H1 (cell line): ENCODE data around the gene PLEKHA5. TPM values are rescaled to one million over a fixed set of nuclear protein-coding genes. Genes with fewer than 3 reads are reported as not detected.

Experiments
- CTCF ChIA-PET: fragments of 300-600 bp; sonication (Branson Sonifier 250); formaldehyde crosslinking; loops from one replicate; lab custom pipeline; 2021; ENCODE audit not compliant: partially characterized antibody; lab: Charles Lee
- POLR2A ChIA-PET: fragments of 300-600 bp; sonication (Branson Sonifier 250); formaldehyde crosslinking; loops from one replicate; lab custom pipeline; 2021; ENCODE audit warnings: inconsistent platforms; ENCODE audit not compliant: partially characterized antibody; lab: Charles Lee
- DNase-seq, 2 experiments: peaks; one replicate each; pipeline versions ENCODE4 v3.0.0 to v3.0.0-alpha.2; 2010 to 2022; ENCODE audit warnings: low spot score in 2 of 2, low read depth in 1 of 2, mixed read lengths in 1 of 2
- FAIRE-seq: peaks from 2 replicates; lab custom pipeline; 2011; peaks lifted over from hg19 to GRCh38; lab: Jason Lieb, UNC
- H2AFZ ChIP-seq: 2 replicates; pipeline ENCODE4 v1.8.1; 2012; ENCODE audit warnings: low read length, inconsistent platforms
- H2AK5ac ChIP-seq: 2 replicates; pipeline ENCODE4 v1.6.1; 2013; ENCODE audit warnings: low read depth, low read length
- H2BK120ac ChIP-seq: replicated peaks from 2 replicates; pipeline ENCODE3; 2013; ENCODE audit warnings: low read depth, low read length, inconsistent platforms
- H2BK12ac ChIP-seq: 2 replicates; pipeline ENCODE4 v1.6.1; 2013; ENCODE audit warnings: low read depth, low read length
- H2BK15ac ChIP-seq: 2 replicates; pipeline ENCODE4 v1.6.1; 2013; ENCODE audit warnings: low read length
- H2BK20ac ChIP-seq: 2 replicates; pipeline ENCODE4 v1.6.1; 2013; ENCODE audit warnings: low read length
- H2BK5ac ChIP-seq: 2 replicates; pipeline ENCODE4 v1.6.1; 2013; ENCODE audit warnings: low read depth, low read length
- H3K14ac ChIP-seq: 2 replicates; pipeline ENCODE4 v1.6.1; 2013; ENCODE audit warnings: inconsistent platforms; ENCODE audit not compliant: insufficient read length
- H3K18ac ChIP-seq: 2 replicates; pipeline ENCODE4 v1.6.1; 2013; ENCODE audit warnings: low read length; ENCODE audit errors: extremely low read depth
- H3K23ac ChIP-seq: 2 replicates; pipeline ENCODE4 v1.6.1; 2013; ENCODE audit warnings: inconsistent platforms; ENCODE audit not compliant: insufficient read length
- H3K23me2 ChIP-seq: 2 replicates; pipeline ENCODE4 v1.6.1; 2013; ENCODE audit warnings: low read depth, low read length
- H3K27ac ChIP-seq: 2 replicates; pipeline ENCODE4 v1.6.1; 2011; ENCODE audit warnings: low read depth, low read length, inconsistent platforms
- H3K27me3 ChIP-seq, 4 experiments: replicated peaks in 1 of 4; 1 replicate in 1 of 4; 2 replicates in 3 of 4; pipeline versions ENCODE4 v1.6.1 to v1.8.1; 2011 to 2013; ENCODE audit warnings: low read length in 3 of 4, mild to moderate bottlenecking in 3 of 4, inconsistent platforms in 2 of 4, mixed read lengths in 2 of 4, moderate library complexity in 1 of 4; ENCODE audit not compliant: control insufficient read depth in 3 of 4, insufficient read depth in 3 of 4; ENCODE audit errors: extremely low read depth in 1 of 4
- H3K36me3 ChIP-seq, 4 experiments: 2 replicates each; pipeline versions ENCODE4 v1.6.1 to v1.8.1; 2011 to 2013; ENCODE audit warnings: mild to moderate bottlenecking in 4 of 4, low read length in 3 of 4, moderate library complexity in 2 of 4, control low read depth in 1 of 4, inconsistent platforms in 1 of 4; ENCODE audit not compliant: insufficient read depth in 4 of 4, control insufficient read depth in 2 of 4
- H3K4ac ChIP-seq: replicated peaks from 2 replicates; pipeline ENCODE3; 2013; ENCODE audit warnings: low read length, low read depth, mixed read lengths, inconsistent platforms; ENCODE audit not compliant: insufficient read length
- H3K4me1 ChIP-seq, 4 experiments: replicated peaks in 1 of 4; 1 replicate in 1 of 4; 2 replicates in 3 of 4; pipeline versions ENCODE4 v1.6.1 to v1.8.1; 2011 to 2013; ENCODE audit warnings: low read length in 3 of 4, inconsistent platforms in 2 of 4, mixed read lengths in 1 of 4; ENCODE audit not compliant: insufficient read depth in 4 of 4, control insufficient read depth in 3 of 4
- H3K4me2 ChIP-seq, 2 experiments: 2 replicates each; pipeline versions ENCODE4 v1.6.1 to v1.8.1; 2011 to 2013; ENCODE audit warnings: low read depth in 2 of 2, low read length in 2 of 2, control low read depth in 1 of 2, inconsistent platforms in 1 of 2, mild to moderate bottlenecking in 1 of 2; ENCODE audit not compliant: insufficient read depth in 1 of 2
- H3K4me3 ChIP-seq, 4 experiments: fragments of 200-600, 300-600 bp in 1 of 4; sonication (generic), shearing (Covaris generic), sonication (Bioruptor Twin) in 1 of 4; 2 replicates each; pipeline versions ENCODE4 v1.5.1 to v1.8.1; 2011 to 2016; ENCODE audit warnings: low read length in 4 of 4, low read depth in 3 of 4, control low read depth in 2 of 4, inconsistent platforms in 2 of 4, mild to moderate bottlenecking in 2 of 4, mixed read lengths in 1 of 4, moderate library complexity in 1 of 4; ENCODE audit not compliant: insufficient read depth in 2 of 4; ENCODE audit errors: extremely low read depth in 1 of 4
- H3K56ac ChIP-seq: replicated peaks from 2 replicates; pipeline ENCODE3; 2013; ENCODE audit warnings: low read depth, mild to moderate bottlenecking, mixed read lengths, low read length, inconsistent platforms; ENCODE audit not compliant: insufficient read length
- H3K79me1 ChIP-seq: 2 replicates; pipeline ENCODE4 v1.6.1; 2013; ENCODE audit warnings: low read depth, low read length, control low read depth
- H3K79me2 ChIP-seq, 2 experiments: 2 replicates each; pipeline versions ENCODE4 v1.6.1 to v1.8.1; 2012 to 2013; ENCODE audit warnings: low read length in 2 of 2, mild to moderate bottlenecking in 2 of 2, inconsistent platforms in 1 of 2; ENCODE audit not compliant: insufficient read depth in 2 of 2, control insufficient read depth in 1 of 2
- H3K9ac ChIP-seq, 4 experiments: replicated peaks in 1 of 4; 1 replicate in 1 of 4; 2 replicates in 3 of 4; pipeline versions ENCODE4 v1.6.1 to v1.8.1; 2011 to 2013; ENCODE audit warnings: low read depth in 3 of 4, low read length in 3 of 4, control low read depth in 2 of 4, mild to moderate bottlenecking in 2 of 4, moderate library complexity in 2 of 4, inconsistent platforms in 1 of 4; ENCODE audit errors: extremely low read depth in 1 of 4
- H3K9me3 ChIP-seq, 2 experiments: 2 replicates each; pipeline versions ENCODE4 v1.6.1 to v1.8.1; 2012 to 2013; ENCODE audit warnings: mild to moderate bottlenecking in 2 of 2, moderate library complexity in 2 of 2, control low read depth in 1 of 2, inconsistent platforms in 1 of 2, low read depth in 1 of 2, low read length in 1 of 2, mixed read lengths in 1 of 2; ENCODE audit not compliant: insufficient read depth in 2 of 2
- H4K20me1 ChIP-seq, 2 experiments: replicated peaks in 1 of 2; 2 replicates each; pipeline versions ENCODE3 to v1.8.1; 2011 to 2013; ENCODE audit warnings: inconsistent platforms in 2 of 2, low read length in 2 of 2, mild to moderate bottlenecking in 1 of 2; ENCODE audit not compliant: insufficient read depth in 2 of 2, control insufficient read depth in 1 of 2
- H4K5ac ChIP-seq: 2 replicates; pipeline ENCODE4 v1.6.1; 2013; ENCODE audit warnings: low read length, low read depth, mixed read lengths, inconsistent platforms; ENCODE audit not compliant: insufficient read length
- H4K8ac ChIP-seq: 2 replicates; pipeline ENCODE4 v1.8.0; 2013; ENCODE audit warnings: mild to moderate bottlenecking, moderate library complexity, low read length, inconsistent platforms; ENCODE audit not compliant: insufficient read depth; ENCODE audit errors: extremely low read depth
- H4K91ac ChIP-seq: replicated peaks from 2 replicates; pipeline ENCODE3; 2013; ENCODE audit warnings: low read length, mixed read lengths, inconsistent platforms; ENCODE audit not compliant: insufficient read length
- BCL11A ChIP-seq, 2 experiments: IDR thresholded peaks; one replicate each; pipeline ENCODE4 v1.6.1; 2011; ENCODE audit warnings: low read depth in 2 of 2, low read length in 2 of 2, mild to moderate bottlenecking in 2 of 2
- BRCA1 ChIP-seq: IDR thresholded peaks from 2 replicates; pipeline ENCODE4 v1.6.1; 2012; ENCODE audit warnings: low read depth, low read length, improper control_type of control experiment
- CBX8 ChIP-seq: fragments of 300-800, 300-1000 bp; sonication (generic); IDR thresholded peaks from 2 replicates; pipeline ENCODE4 v1.7.1; 2016; ENCODE audit warnings: low read depth, low read length, borderline replicate concordance
- CREB1 ChIP-seq: IDR thresholded peaks from 2 replicates; pipeline ENCODE4 v1.6.1; 2012; ENCODE audit warnings: inconsistent platforms
- EGR1 ChIP-seq: IDR thresholded peaks from 2 replicates; pipeline ENCODE4 v1.6.1; 2011; ENCODE audit warnings: low read depth, low read length, borderline replicate concordance
- MAFK ChIP-seq: IDR thresholded peaks from 2 replicates; pipeline ENCODE4 v1.6.1; 2012; ENCODE audit warnings: low read depth, mild to moderate bottlenecking, improper control_type of control experiment, low read length
- SRF ChIP-seq: IDR thresholded peaks from 2 replicates; pipeline ENCODE4 v1.6.1; 2011; ENCODE audit warnings: mild to moderate bottlenecking, low read depth, low read length, moderate library complexity
- polyA plus RNA-seq, 7 experiments: library from polyadenylated mRNA; depleted of rRNA in 3 of 7; stranded (reverse) in 5 of 7; unstranded in 2 of 7; fragments of >200 nt in 5 of 7; fragments of 200-250 nt in 2 of 7; gene quantifications; 1 replicate in 5 of 7; 2 replicates in 1 of 7; 4 replicates in 1 of 7; pipeline versions ENCODE4 v1.2.1 to v1.2.3, GENCODE V29; 2011 to 2013; ENCODE audit warnings: missing spikeins in 2 of 7, mixed read lengths in 2 of 7
- total RNA-seq: library from RNA; stranded (reverse); fragmentation: NEBNext Ultra II Directional; extraction: Animal tissue kit (Norgen Biotek cat#: 25700); gene quantifications from 2 replicates; pipeline ENCODE4 v1.2.1, GENCODE V29; 2021

PLEKHA5 gene
- total and polyA plus RNA-seq, 2 of the 8 experiments (the other 6 are each of a cell fraction or from before 2014, with no cell fraction given) = 17.2 to 66.1 TPM

DNA sequence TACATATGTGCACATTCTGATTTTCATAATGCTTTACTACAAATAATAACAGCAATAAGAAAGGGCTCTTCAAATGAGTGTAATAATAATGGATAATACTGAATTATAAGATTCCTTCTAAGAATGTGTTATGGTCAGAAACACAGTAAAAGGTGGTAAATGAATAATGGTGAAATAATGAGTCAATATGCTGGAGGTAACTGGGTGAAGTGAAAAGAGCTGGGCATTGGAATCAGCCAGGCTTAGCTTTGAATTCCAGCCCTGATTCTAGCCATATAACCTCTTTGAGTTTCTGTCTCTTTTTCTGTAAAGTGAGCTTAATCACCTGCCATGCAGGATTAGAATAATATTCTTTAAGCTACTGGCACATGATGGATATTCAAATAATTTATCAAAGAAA is 39.1 kb downstream of the PLEKHA5 start:
- peaks cover 0 to 4% (median 3%) of the 10 kb centered on the region in 4 experiments; a peak in 3 of 7 replicates for H3K4me1 ChIP-seq
- H2BK12ac ChIP-seq = no peak overlapping the region
- peaks cover 6 to 93% of the 10 kb centered on the region in 2 experiments for H3K79me2 ChIP-seq
- TF ChIP-seq SRF (no peak), BCL11A (IDR thresholded peaks at IDR 0.05; ENCODE audit: low read depth in 2 of 2, low read length in 2 of 2) (no peak), BRCA1 (no peak), CBX8 (no peak), CREB1 (no peak), EGR1 (no peak), MAFK (no peak)

More for the DNA sequence above, 39.1 kb downstream of the PLEKHA5 start:
- H4K91ac ChIP-seq = no peak overlapping the region
- H4K8ac ChIP-seq = no peak overlapping the region
- no peak overlapping the region for H2BK120ac ChIP-seq
- no peak overlapping the region for H4K5ac ChIP-seq
- no peak overlapping the region for H2BK5ac ChIP-seq
- no peaks in the 10 kb centered on the region for H3K27me3 ChIP-seq
- no peak overlapping the region for H2BK15ac ChIP-seq
- no peak overlapping the region for H3K9ac ChIP-seq
- no peak overlapping the region for H3K4me3 ChIP-seq
- POLR2A ChIA-PET = no interaction called here
- H3K9me3 ChIP-seq = no peaks in the 10 kb centered on the region
- no peak overlapping the region for H3K14ac ChIP-seq
- peaks cover 2% of the 10 kb centered on the region; the same call in 1 of the 2 replicates for H3K79me1 ChIP-seq
- H3K23ac ChIP-seq = no peak overlapping the region
- no peak overlapping the region for H2AK5ac ChIP-seq
- no peak for DNase-seq
- CTCF ChIA-PET = interaction anchor here (0.8 to 2.5 kb wide), 2 partner anchors 13 to 18 kb away, joined by 3 to 9 read pairs; no protein-coding TSS in a partner anchor
- no peak overlapping the region for H3K18ac ChIP-seq
- no peak overlapping the region for H2BK20ac ChIP-seq
- H3K4ac ChIP-seq = no peak overlapping the region
- H3K23me2 ChIP-seq = no peaks in the 10 kb centered on the region
- no peak overlapping the region for H2AFZ ChIP-seq
- no peak overlapping the region for H3K4me2 ChIP-seq
- H4K20me1 ChIP-seq = peaks cover 2 to 9% of the 10 kb centered on the region in 2 experiments
- no peak for FAIRE-seq
- H3K56ac ChIP-seq = no peak overlapping the region
- no peaks in the 10 kb centered on the region; a peak in 1 of 8 replicates for H3K36me3 ChIP-seq
- no peak overlapping the region for H3K27ac ChIP-seq
